T-helper 1 cell treated with Interleukin-12 subunit alpha and Interleukin-12 subunit beta and Interleukin-4 antibody, amounts not matched to agents 30 ng/mL and 1 ng/mL, for 36 hours (primary cell): ENCODE results near the gene TSHZ3. TPM values are rescaled to one million over a fixed set of nuclear protein-coding genes. Genes with fewer than 3 reads are reported as not detected.

Source experiments
- intact Hi-C: fragments of 100-400 bp; cut with micrococcal nuclease; formaldehyde crosslinking; loops from one replicate; pipeline ENCODE4 v1.15.1; 2024
- total RNA-seq: library from RNA; stranded (reverse); gene quantifications from 2 replicates; pipeline ENCODE4 v1.2.3, GENCODE V29; 2022

Gene TSHZ3
- total RNA-seq, 1 donor from 2014 or later, result 2.2 TPM

GRCh38 chr19:31354799-31355664 lies 5.8 kb upstream of the TSHZ3 start:
- intact Hi-C loops, result loop anchor here (5.0 to 10.0 kb wide), 7 partner anchors 553 to 1693 kb away; partner anchors contain the start of gene ZNF507

GRCh38 chr19:31354316-31354715 lies 5.1 kb upstream of the TSHZ3 start:
- intact Hi-C loops, result loop anchor here (5.0 to 10.0 kb wide), 4 partner anchors 870 to 1692 kb away; partner anchors contain the start of gene ZNF507

GRCh38 chr19:31353833-31354232 lies 4.6 kb upstream of the TSHZ3 start:
- intact Hi-C loops, result loop anchor here (5.0 to 10.0 kb wide), 4 partner anchors 871 to 1692 kb away; partner anchors contain the start of gene ZNF507

GRCh38 chr19:31352782-31353651 lies 3.8 kb upstream of the TSHZ3 start:
- intact Hi-C loops, result loop anchor here (5.0 to 10.0 kb wide), 4 partner anchors 872 to 1691 kb away; partner anchors contain the start of gene ZNF507

GRCh38 chr19:31352296-31352781 lies 3.1 kb upstream of the TSHZ3 start:
- intact Hi-C loops, result loop anchor here (5.0 to 10.0 kb wide), 4 partner anchors 872 to 1690 kb away; partner anchors contain the start of gene ZNF507

- intact Hi-C loops, result loop anchor here (5.0 to 10.0 kb wide), 4 partner anchors 873 to 1690 kb away; partner anchors contain the start of gene ZNF507
Observed at GRCh38 chr19:31351855-31352195, 2.6 kb upstream of the TSHZ3 start.

- intact Hi-C loops, result loop anchor here (5.0 to 10.0 kb wide), 4 partner anchors 874 to 1689 kb away; partner anchors contain the start of gene ZNF507
Observed at GRCh38 chr19:31351056-31351854, 2.0 kb upstream of the TSHZ3 start.

GRCh38 chr19:31350693-31351055 lies 1.4 kb upstream of the TSHZ3 start:
- intact Hi-C loops, result loop anchor here (5.0 to 10.0 kb wide), 4 partner anchors 874 to 1688 kb away; partner anchors contain the start of gene ZNF507

GRCh38 chr19:31350033-31350692 lies 927 bp upstream of the TSHZ3 start:
- intact Hi-C loops, result loop anchor here (5.0 to 10.0 kb wide), 4 partner anchors 875 to 1688 kb away; partner anchors contain the start of gene ZNF507

GRCh38 chr19:31348481-31349159 lies 616 bp downstream of the TSHZ3 start:
- intact Hi-C loops, result loop anchor here (1.0 to 5.0 kb wide), 3 partner anchors 8 to 1234 kb away; partner anchors contain the start of gene PDCD5

- intact Hi-C loops, result loop anchor here (5.0 kb wide), 1 partner anchor 1234 kb away; the partner anchor contains the start of gene PDCD5
Observed at GRCh38 chr19:31347828-31348392, 1.3 kb downstream of the TSHZ3 start.

- intact Hi-C loops, result loop anchor here (5.0 kb wide), 1 partner anchor 1235 kb away; the partner anchor contains the start of gene PDCD5
Observed at GRCh38 chr19:31347354-31347753, 1.9 kb downstream of the TSHZ3 start.

GRCh38 chr19:31346184-31347059 lies 2.8 kb downstream of the TSHZ3 start:
- intact Hi-C loops, result loop anchor here (5.0 kb wide), 1 partner anchor 1236 kb away; the partner anchor contains the start of gene PDCD5

GRCh38 chr19:31344403-31344802 lies 4.8 kb downstream of the TSHZ3 start:
- intact Hi-C loops, result no loop called here

GRCh38 chr19:31342926-31343325 lies 6.3 kb downstream of the TSHZ3 start:
- intact Hi-C loops, result no loop called here

- intact Hi-C loops, result loop anchor here (1.0 to 2.0 kb wide), 2 partner anchors 9 to 32 kb away; partner anchors contain the start of gene TSHZ3
Observed at GRCh38 chr19:31340042-31341025, 8.9 kb downstream of the TSHZ3 start.
